A549 (cell line): ENCODE results near the gene LUZP2. TPM values are rescaled to one million over a fixed set of nuclear protein-coding genes. Genes with fewer than 3 reads are reported as not detected.

Source experiments
- ATAC-seq, 2 experiments: fragments of 200-7000 bp in 1 of 2; fragments of >200 bp in 1 of 2; cut with Nextera tagmentation in 1 of 2; cut with Tn5 transposase in 1 of 2; 3 replicates each; pipeline versions ENCODE4 v1.8.0 to v1.9.1; 2018 to 2020; ENCODE audit warnings: mild to moderate bottlenecking in 1 of 2, moderate library complexity in 1 of 2
- CTCF ChIA-PET: fragments of 300-600 bp; sonication (Branson Sonifier 250); formaldehyde crosslinking; extraction: SDS; loops from one replicate; lab custom pipeline; 2021; ENCODE audit warnings: antibody characterized with exemption, inconsistent platforms; lab: Yijun Ruan, JAX
- POLR2A ChIA-PET: fragments of 350-600 bp; formaldehyde crosslinking; extraction: SDS; loops from one replicate; lab custom pipeline; 2021; ENCODE audit warnings: antibody characterized with exemption, inconsistent platforms; lab: Yijun Ruan, JAX
- DNase-seq, 2 experiments: peaks; one replicate each; pipeline versions ENCODE4 v3.0.0 to v3.0.0-alpha.2; 2011 to 2016; ENCODE audit warnings: low read depth in 1 of 2, low spot score in 1 of 2
- FAIRE-seq: peaks from 2 replicates; lab custom pipeline; 2011; peaks lifted over from hg19 to GRCh38; lab: Jason Lieb, UNC
- H3K27ac ChIP-seq, 2 experiments: fragments of >200 bp; sonication (Bioruptor Twin); formaldehyde crosslinking; 3 replicates each; pipeline ENCODE4 v1.5.1; 2016 to 2017
- H3K4me1 ChIP-seq: fragments of >200 bp; sonication (Bioruptor Twin); formaldehyde crosslinking; 3 replicates; pipeline ENCODE4 v1.6.1; 2016
- H3K4me2 ChIP-seq: fragments of >200 bp; sonication (Bioruptor Twin); formaldehyde crosslinking; 3 replicates; pipeline ENCODE4 v1.6.1; 2016
- H3K4me3 ChIP-seq: fragments of >200 bp; sonication (Bioruptor Twin); formaldehyde crosslinking; 3 replicates; pipeline ENCODE4 v1.5.1; 2016
- H3K9me3 ChIP-seq: fragments of >200 bp; sonication (Bioruptor Twin); formaldehyde crosslinking; 3 replicates; pipeline ENCODE4 v1.6.1; 2016
- CEBPB ChIP-seq, 2 experiments: fragments of >200 bp in 1 of 2; sonication (Bioruptor Twin) in 1 of 2; formaldehyde crosslinking in 1 of 2; IDR thresholded peaks; 2 replicates each; pipeline ENCODE4 v1.6.1; 2012 to 2016
- CHD4 ChIP-seq: fragments of 200-600 bp; sonication (generic); IDR thresholded peaks from 2 replicates; pipeline ENCODE4 v1.6.1; 2016; ENCODE audit warnings: antibody characterized with exemption, mild to moderate bottlenecking, borderline replicate concordance
- HEYL ChIP-seq: fragments of 250-450 bp; sonication (Bioruptor Pico); IDR thresholded peaks from 2 replicates; pipeline ENCODE4 v1.8.0; 2021; ENCODE audit warnings: mild to moderate bottlenecking, moderate library complexity
- HOXA7 ChIP-seq: fragments of 250-450 bp; sonication (Bioruptor Pico); IDR thresholded peaks from 2 replicates; pipeline ENCODE4 v1.5.0; 2020; ENCODE audit warnings: mild to moderate bottlenecking, moderate library complexity
- JUNB ChIP-seq: fragments of >200 bp; sonication (Bioruptor Twin); formaldehyde crosslinking; IDR thresholded peaks from 2 replicates; pipeline ENCODE4 v1.6.1; 2016
- KDM5A ChIP-seq: fragments of 200-600 bp; sonication (generic); IDR thresholded peaks from 2 replicates; pipeline ENCODE4 v1.6.1; 2016; ENCODE audit warnings: antibody characterized with exemption, mild to moderate bottlenecking
- MAFK ChIP-seq: fragments of 450-650 bp; IDR thresholded peaks from 2 replicates; pipeline ENCODE4 v1.6.1; 2014; ENCODE audit not compliant: partially characterized antibody
- NFE2L2 ChIP-seq: fragments of 150-350 bp; conservative IDR thresholded peaks from 2 replicates; pipeline ENCODE4 v1.6.1; 2014; ENCODE audit warnings: low read length
- RAD21 ChIP-seq, 2 experiments: fragments of >200 bp in 1 of 2; sonication (Bioruptor Twin) in 1 of 2; formaldehyde crosslinking in 1 of 2; IDR thresholded peaks in 1 of 2; conservative IDR thresholded peaks in 1 of 2; 2 replicates in 1 of 2; 3 replicates in 1 of 2; pipeline ENCODE4 v1.6.1; 2012 to 2018; ENCODE audit warnings: inconsistent platforms in 1 of 2
- TP53 ChIP-seq: fragments of 250-450 bp; sonication (Bioruptor Pico); IDR thresholded peaks from 2 replicates; pipeline ENCODE4 v1.5.0; 2021; ENCODE audit warnings: mild to moderate bottlenecking, moderate library complexity
- ZC3H11A ChIP-seq: fragments of 450-650 bp; IDR thresholded peaks from 2 replicates; pipeline ENCODE4 v1.6.1; 2014; ENCODE audit warnings: antibody characterized with exemption, mild to moderate bottlenecking
- ZFP36 ChIP-seq: fragments of 450-650 bp; IDR thresholded peaks from 2 replicates; pipeline ENCODE4 v1.6.1; 2014; ENCODE audit warnings: borderline replicate concordance; ENCODE audit not compliant: partially characterized antibody
- WGBS: methylation state at CpG from one replicate; pipeline ENCODE4 v1.1.6; 2017; ENCODE audit errors: missing lambda C conversion rate; 5-methylcytosine and 5-hydroxymethylcytosine counted together
- polyA minus RNA-seq: library from RNA; depleted of rRNA, polyadenylated mRNA; stranded (reverse); fragments of >200 nt; gene quantifications from 2 replicates; pipeline ENCODE4 v1.2.3, GENCODE V29; 2011; rRNA and poly(A)+ RNA removed
- polyA plus RNA-seq, 4 experiments: library from polyadenylated mRNA; depleted of rRNA in 3 of 4; stranded (reverse); fragments of >200 nt; fragmentation: RNase III in 1 of 4; extraction: RNeasy Plus Mini Kit Qiagen cat#74134 plus additional on column Dnase treatment in 1 of 4; gene quantifications; 2 replicates in 3 of 4; 3 replicates in 1 of 4; pipeline ENCODE4 v1.2.3, GENCODE V29; 2011 to 2017
- TF ChIP-seq, protein P1 (sequence below): fragments of >200 bp; sonication (Bioruptor Twin); formaldehyde crosslinking; IDR thresholded peaks from 3 replicates; pipeline ENCODE4 v1.5.1; 2016
- TF ChIP-seq, protein P2 (sequence below): IDR thresholded peaks from 2 replicates; pipeline ENCODE4 v1.6.1; 2012
- TF ChIP-seq, protein P3 (sequence below): IDR thresholded peaks from 2 replicates; pipeline ENCODE4 v1.6.1; 2012; ENCODE audit warnings: low read depth, borderline replicate concordance
- TF ChIP-seq, protein P4 (sequence below): fragments of 200-600 bp; sonication (generic); IDR thresholded peaks from 2 replicates; pipeline ENCODE4 v1.6.1; 2016; ENCODE audit warnings: antibody characterized with exemption, mild to moderate bottlenecking, moderate library complexity
- TF ChIP-seq, protein P5 (sequence below): fragments of >200 bp; sonication (Bioruptor Twin); formaldehyde crosslinking; IDR thresholded peaks from 2 replicates; pipeline ENCODE4 v1.6.1; 2016
- TF ChIP-seq, protein P6 (sequence below): fragments of 150-350 bp; IDR thresholded peaks from 2 replicates; pipeline ENCODE4 v1.6.1; 2014; ENCODE audit warnings: low read depth, mild to moderate bottlenecking, low read length
- TF ChIP-seq, protein P7 (sequence below): fragments of 250-450 bp; sonication (Bioruptor Pico); IDR thresholded peaks from 2 replicates; pipeline ENCODE4 v1.5.0; 2020; ENCODE audit warnings: low read depth, mild to moderate bottlenecking, moderate library complexity

LUZP2 gene
- polyA plus RNA-seq (2011; rRNA removed): not detected in 2 replicates
- not detected in 2 replicates for polyA plus RNA-seq (2012; cell fraction: cytosol; rRNA removed)
- polyA plus RNA-seq (2012; cell fraction: nucleus; rRNA removed): not detected in 2 replicates
- polyA plus RNA-seq (2017; fragmentation: RNase III; extraction: RNeasy Plus Mini Kit Qiagen cat#74134 plus additional on column Dnase treatment): not detected in 3 replicates
- polyA minus RNA-seq: not detected in 2 replicates

DNA sequence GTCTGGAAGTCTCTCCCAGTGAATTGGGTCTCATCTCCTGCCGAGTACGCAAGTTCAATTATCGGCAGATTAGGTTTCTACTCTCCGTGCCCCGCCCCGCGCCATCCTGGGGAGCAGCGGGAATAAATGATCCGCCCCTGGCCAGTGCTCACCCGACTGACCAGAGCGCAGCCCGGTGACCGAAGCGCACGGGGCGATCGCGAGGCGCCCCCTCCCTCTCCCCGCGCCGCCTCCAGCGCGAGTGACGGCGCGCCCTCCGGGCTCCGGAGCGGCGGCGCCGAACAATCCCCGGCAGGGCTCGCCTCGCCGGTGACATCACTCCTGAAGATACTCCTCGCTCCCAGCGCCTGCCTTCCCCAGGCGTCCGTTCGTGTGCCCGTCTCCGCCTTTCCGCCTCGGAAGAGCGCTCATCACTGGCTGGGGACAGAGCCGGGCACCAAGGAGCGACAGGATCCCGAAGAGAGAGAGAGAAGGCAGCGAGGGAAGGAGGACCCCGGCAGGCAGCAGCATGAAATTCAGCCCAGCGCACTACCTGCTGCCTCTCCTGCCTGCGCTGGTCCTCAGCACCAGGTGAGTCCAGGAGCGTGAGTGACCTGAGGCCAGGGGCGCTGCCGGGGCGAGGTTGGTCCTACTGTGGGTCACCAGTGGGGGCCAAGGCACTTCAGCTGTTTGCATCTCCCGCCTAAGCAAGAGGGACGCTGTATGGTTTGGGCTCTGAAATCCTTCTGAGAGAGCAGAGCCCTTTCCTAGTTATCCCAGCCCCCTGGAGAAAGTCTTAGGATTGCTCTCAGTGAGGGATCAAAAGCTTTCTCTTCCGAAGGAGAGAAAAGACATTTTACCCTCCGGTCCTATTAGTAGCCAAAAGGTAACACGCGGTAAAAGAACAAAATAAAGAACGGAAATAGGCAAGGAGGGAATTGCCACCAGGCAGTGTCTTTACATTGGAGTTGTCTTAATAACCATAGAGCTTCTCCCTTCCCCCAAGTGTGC, at the start of gene LUZP2:
LUZP2 (plus strand) TSS at position 318 of the 990 bp plus-strand sequence.
- ATAC-seq (peak; percentile 65 to 70), DNase-seq (no peak), FAIRE-seq (no peak)
- CTCF ChIA-PET: no interaction called here
- POLR2A ChIA-PET: no interaction called here
- H3K4me2 ChIP-seq: peak within 1 kb of the TSS; percentile 65
- no peaks in the 10 kb centered on the region for H3K4me1 ChIP-seq
- TF ChIP-seq, protein P1, sequence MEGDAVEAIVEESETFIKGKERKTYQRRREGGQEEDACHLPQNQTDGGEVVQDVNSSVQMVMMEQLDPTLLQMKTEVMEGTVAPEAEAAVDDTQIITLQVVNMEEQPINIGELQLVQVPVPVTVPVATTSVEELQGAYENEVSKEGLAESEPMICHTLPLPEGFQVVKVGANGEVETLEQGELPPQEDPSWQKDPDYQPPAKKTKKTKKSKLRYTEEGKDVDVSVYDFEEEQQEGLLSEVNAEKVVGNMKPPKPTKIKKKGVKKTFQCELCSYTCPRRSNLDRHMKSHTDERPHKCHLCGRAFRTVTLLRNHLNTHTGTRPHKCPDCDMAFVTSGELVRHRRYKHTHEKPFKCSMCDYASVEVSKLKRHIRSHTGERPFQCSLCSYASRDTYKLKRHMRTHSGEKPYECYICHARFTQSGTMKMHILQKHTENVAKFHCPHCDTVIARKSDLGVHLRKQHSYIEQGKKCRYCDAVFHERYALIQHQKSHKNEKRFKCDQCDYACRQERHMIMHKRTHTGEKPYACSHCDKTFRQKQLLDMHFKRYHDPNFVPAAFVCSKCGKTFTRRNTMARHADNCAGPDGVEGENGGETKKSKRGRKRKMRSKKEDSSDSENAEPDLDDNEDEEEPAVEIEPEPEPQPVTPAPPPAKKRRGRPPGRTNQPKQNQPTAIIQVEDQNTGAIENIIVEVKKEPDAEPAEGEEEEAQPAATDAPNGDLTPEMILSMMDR: no peak
- TF ChIP-seq CHD4: no peak
- H3K4me3 ChIP-seq: peak within 1 kb of the TSS; percentile 29; the same call in 2 of the 3 replicates
- H3K9me3 ChIP-seq: no peaks in the 10 kb centered on the region
- H3K27ac ChIP-seq: no peak within 1 kb of the TSS
- 27% methylated on average over 28 of the region's 65 CpGs for WGBS

DNA sequence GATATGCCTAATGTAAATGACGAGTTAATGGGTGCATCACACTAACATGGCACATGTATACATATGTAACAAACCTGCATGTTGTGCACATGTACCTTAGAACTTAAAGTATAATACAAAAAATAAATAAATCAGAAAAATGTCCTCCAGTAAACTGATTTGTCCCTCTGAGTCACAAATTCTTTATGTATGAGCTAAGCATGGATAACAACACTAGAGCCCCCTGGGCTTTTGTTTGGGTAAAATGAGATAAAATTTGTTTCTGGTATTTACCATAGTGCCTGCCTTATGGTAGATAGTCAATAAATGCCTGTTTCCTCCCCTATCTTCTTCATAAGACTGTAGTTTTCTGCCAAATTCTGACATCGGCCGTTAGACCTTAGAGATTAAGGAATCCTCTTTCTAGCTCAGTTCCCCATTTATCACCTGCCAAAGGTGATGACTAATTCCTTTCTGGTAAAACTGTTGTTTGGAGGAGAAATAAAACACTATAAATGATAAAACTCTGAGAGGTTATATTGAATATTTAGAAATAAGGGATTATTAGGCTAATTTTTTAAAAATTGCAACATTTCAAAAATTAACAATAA, 43.6 kb upstream of the LUZP2 start:
- Histone ChIP-seq H3K4me2 (no peak overlapping the region), H3K4me1 (no peaks in the 10 kb centered on the region), H3K27ac (no peak overlapping the region), H3K4me3 (no peak overlapping the region), H3K9me3 (no peaks in the 10 kb centered on the region; the same call in 2 of the 3 replicates)
- no peak for ATAC-seq
- ChIA-PET POLR2A (no interaction called here), CTCF (no interaction called here)
- TF ChIP-seq, protein P2, sequence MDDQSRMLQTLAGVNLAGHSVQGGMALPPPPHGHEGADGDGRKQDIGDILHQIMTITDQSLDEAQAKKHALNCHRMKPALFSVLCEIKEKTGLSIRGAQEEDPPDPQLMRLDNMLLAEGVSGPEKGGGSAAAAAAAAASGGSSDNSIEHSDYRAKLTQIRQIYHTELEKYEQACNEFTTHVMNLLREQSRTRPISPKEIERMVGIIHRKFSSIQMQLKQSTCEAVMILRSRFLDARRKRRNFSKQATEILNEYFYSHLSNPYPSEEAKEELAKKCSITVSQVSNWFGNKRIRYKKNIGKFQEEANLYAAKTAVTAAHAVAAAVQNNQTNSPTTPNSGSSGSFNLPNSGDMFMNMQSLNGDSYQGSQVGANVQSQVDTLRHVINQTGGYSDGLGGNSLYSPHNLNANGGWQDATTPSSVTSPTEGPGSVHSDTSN: no peak
- WGBS: 35% methylated on average over 3 of the region's 3 CpGs
- FAIRE-seq: no peak
- DNase-seq: no peak

DNA sequence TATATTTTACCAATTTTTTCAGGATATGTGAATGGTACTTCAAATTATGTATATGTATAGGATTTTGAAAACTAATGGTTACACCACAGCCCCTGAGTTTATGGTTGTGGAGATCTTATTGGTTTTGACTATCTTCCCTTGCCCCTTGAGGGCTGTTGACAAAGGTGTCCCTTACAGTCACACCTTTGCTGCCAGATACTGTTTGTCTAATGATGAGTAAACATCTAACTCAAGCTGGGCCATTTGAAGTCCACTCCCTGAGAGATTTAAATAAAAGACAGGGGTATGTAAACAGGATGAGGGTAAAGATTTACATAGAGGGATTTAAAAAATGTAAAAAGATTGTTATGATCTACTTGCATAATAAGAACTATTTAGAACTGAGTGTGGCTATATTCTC, 38.9 kb upstream of the LUZP2 start:
- DNase-seq (no peak), ATAC-seq (no peak), FAIRE-seq (no peak)
- Histone ChIP-seq H3K4me2 (no peak overlapping the region), H3K4me3 (no peak overlapping the region), H3K9me3 (no peaks in the 10 kb centered on the region; the same call in 2 of the 3 replicates), H3K4me1 (no peaks in the 10 kb centered on the region), H3K27ac (no peak overlapping the region)
- CTCF ChIA-PET: no interaction called here
- POLR2A ChIA-PET: no interaction called here
- TF ChIP-seq ZC3H11A (no peak), ZFP36 (no peak), TP53 (CRISPR knock-in tag) (no peak), NFE2L2 (no peak), HEYL (CRISPR knock-in tag) (no peak), MAFK (no peak), KDM5A (no peak), CEBPB (IDR thresholded peaks at IDR 0.05) (no peak), RAD21 (conservative IDR thresholded peaks at IDR 0.05 in 1 of 2, IDR thresholded peaks at IDR 0.05 in 1 of 2) (no peak), JUNB (no peak), HOXA7 (CRISPR knock-in tag) (no peak)
- TF ChIP-seq, protein P3, sequence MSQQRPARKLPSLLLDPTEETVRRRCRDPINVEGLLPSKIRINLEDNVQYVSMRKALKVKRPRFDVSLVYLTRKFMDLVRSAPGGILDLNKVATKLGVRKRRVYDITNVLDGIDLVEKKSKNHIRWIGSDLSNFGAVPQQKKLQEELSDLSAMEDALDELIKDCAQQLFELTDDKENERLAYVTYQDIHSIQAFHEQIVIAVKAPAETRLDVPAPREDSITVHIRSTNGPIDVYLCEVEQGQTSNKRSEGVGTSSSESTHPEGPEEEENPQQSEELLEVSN: no peak
- TF ChIP-seq, protein P4, sequence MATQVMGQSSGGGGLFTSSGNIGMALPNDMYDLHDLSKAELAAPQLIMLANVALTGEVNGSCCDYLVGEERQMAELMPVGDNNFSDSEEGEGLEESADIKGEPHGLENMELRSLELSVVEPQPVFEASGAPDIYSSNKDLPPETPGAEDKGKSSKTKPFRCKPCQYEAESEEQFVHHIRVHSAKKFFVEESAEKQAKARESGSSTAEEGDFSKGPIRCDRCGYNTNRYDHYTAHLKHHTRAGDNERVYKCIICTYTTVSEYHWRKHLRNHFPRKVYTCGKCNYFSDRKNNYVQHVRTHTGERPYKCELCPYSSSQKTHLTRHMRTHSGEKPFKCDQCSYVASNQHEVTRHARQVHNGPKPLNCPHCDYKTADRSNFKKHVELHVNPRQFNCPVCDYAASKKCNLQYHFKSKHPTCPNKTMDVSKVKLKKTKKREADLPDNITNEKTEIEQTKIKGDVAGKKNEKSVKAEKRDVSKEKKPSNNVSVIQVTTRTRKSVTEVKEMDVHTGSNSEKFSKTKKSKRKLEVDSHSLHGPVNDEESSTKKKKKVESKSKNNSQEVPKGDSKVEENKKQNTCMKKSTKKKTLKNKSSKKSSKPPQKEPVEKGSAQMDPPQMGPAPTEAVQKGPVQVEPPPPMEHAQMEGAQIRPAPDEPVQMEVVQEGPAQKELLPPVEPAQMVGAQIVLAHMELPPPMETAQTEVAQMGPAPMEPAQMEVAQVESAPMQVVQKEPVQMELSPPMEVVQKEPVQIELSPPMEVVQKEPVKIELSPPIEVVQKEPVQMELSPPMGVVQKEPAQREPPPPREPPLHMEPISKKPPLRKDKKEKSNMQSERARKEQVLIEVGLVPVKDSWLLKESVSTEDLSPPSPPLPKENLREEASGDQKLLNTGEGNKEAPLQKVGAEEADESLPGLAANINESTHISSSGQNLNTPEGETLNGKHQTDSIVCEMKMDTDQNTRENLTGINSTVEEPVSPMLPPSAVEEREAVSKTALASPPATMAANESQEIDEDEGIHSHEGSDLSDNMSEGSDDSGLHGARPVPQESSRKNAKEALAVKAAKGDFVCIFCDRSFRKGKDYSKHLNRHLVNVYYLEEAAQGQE: no peak
- TF ChIP-seq, protein P5, sequence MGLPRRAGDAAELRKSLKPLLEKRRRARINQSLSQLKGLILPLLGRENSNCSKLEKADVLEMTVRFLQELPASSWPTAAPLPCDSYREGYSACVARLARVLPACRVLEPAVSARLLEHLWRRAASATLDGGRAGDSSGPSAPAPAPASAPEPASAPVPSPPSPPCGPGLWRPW: no peak
- TF ChIP-seq, protein P6, sequence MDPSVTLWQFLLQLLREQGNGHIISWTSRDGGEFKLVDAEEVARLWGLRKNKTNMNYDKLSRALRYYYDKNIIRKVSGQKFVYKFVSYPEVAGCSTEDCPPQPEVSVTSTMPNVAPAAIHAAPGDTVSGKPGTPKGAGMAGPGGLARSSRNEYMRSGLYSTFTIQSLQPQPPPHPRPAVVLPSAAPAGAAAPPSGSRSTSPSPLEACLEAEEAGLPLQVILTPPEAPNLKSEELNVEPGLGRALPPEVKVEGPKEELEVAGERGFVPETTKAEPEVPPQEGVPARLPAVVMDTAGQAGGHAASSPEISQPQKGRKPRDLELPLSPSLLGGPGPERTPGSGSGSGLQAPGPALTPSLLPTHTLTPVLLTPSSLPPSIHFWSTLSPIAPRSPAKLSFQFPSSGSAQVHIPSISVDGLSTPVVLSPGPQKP: no peak
- TF ChIP-seq, protein P7, sequence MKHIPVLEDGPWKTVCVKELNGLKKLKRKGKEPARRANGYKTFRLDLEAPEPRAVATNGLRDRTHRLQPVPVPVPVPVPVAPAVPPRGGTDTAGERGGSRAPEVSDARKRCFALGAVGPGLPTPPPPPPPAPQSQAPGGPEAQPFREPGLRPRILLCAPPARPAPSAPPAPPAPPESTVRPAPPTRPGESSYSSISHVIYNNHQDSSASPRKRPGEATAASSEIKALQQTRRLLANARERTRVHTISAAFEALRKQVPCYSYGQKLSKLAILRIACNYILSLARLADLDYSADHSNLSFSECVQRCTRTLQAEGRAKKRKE: no peak
